SK-MEL-5 (cell line): ENCODE results near the gene PRKCA. TPM values are rescaled to one million over a fixed set of nuclear protein-coding genes. Genes with fewer than 3 reads are reported as not detected.

Source experiments
- DNase-seq: peaks from one replicate; pipeline ENCODE4 v3.0.0-alpha.2; 2016; ENCODE audit warnings: low read depth, low spot score
- in situ Hi-C: cut with HindIII; loops from 2 replicates; pipeline ENCODE4 v1.10.0; 2016; ENCODE audit warnings: low sequenced_read_pairs, high pct_unique_total_duplicates, low pct_unique_long_range_greater_than_20kb
- total RNA-seq: library from RNA; depleted of rRNA; stranded (reverse); fragments of >200 nt; shearing (Covaris generic); gene quantifications from 2 replicates; pipeline ENCODE4 v1.2.3, GENCODE V29; 2014

Gene PRKCA
- total RNA-seq, 1 experiment from 2014 or later = 7.3 TPM

GRCh38 chr17:66632731-66633130 lies 330.3 kb downstream of the PRKCA start:
- DNase-seq = no peak
- in situ Hi-C loops = no loop called here

- DNase-seq = no peak
- in situ Hi-C loops = no loop called here
Observed at GRCh38 chr17:66633317-66633965, 331.0 kb downstream of the PRKCA start.

GRCh38 chr17:66634193-66634592 lies 331.8 kb downstream of the PRKCA start:
- DNase-seq = no peak
- in situ Hi-C loops = no loop called here

DNA sequence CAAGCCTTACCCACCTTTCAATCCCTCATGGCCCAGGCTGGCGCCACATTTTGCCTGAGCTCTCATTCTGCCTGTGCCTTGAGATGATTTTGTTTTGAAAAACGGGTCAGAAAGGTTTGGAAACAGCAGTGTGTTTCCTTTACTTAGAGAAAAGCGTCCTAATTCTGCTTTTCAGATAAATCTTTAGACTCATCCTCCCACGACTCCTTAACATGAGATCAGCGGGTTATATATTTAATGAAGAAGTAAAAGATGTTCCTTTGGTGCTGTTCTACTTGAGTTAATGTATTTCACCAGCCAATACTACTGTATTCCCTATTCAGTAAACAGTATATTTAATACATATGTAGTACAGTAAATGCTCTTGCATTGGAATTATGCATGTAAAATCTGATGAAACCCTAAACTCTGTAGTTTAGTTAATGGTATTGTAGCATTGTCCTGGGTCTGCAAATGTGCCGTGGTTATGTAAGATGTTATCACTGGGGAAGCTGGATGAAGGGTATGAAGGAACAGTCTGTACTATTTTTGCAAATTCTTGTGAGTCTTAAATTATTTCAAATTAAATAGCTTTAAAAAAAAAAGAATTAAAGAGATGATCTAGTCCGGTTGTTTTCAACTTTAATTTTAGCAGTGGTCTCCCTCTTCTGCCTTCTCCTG lies 333.1 kb downstream of the PRKCA start:
- in situ Hi-C loops = no loop called here
- DNase-seq = no peak

DNA sequence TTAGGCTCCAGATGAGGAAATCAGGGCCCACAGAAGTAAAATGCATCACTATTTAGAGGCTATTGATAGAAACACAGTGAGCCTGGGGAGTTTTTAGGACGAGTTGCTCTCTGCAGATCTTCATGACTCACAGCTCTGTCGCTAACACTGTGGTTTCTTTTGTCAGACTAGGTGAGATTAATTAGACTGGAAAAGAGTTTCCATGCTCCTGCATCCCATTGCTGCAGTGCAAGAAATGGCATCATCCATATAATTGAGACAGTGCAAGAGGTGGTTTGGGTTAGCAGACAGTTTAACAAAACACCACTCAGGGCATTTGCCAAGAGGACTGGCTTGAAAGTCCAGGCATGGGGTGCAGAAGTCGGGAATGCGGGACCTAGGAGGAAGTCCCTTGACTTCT lies 333.7 kb downstream of the PRKCA start:
- no peak for DNase-seq
- in situ Hi-C loops = no loop called here

- no peak for DNase-seq
Observed at GRCh38 chr17:66637491-66637890, 335.1 kb downstream of the PRKCA start.

GRCh38 chr17:66638707-66639479 lies 336.5 kb downstream of the PRKCA start:
- no peak for DNase-seq
- in situ Hi-C loops = no loop called here

More at GRCh38 chr17:66637491-66637890, 335.1 kb downstream of the PRKCA start:
- in situ Hi-C loops = no loop called here

DNA sequence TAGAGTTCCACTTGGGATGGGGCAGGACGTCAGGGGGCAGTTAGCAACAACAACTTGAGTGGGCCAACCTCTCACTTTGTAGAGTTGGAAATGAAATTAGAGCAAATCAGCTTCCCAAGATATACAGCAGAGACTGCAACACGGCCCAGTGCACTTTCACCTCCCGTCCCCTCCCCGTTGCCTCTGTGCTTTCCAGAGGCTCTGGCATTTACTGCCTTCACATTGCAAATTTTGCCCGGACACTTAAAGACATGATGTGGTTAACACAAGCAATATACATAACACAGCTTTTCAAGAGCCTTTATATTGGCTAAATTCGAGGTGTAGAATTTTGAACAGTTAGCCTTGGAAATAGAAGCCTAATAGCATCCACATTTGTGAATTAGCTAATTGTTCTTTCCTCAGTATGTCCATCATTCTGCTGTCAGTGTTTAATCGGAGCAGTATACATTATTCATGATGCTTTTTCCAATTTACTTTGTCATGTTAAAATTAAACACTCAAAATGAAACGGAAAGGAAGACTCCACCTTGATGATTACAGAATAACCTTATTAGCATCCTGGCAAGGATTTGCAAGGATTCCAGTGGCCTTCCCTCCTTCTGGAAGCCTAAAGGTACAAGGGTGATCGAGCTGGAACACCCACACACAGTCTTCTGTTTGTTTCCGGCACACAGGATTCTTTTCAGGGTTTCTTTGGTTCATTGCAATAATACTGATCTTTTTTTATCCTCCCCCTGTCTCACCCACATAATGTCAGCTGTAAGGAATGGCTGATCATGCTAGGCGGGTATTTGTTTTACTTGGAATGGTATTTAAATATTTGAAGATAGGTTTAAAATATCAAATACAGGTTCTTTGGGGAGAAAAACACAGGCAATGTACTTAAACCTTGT lies 341.6 kb downstream of the PRKCA start:
- in situ Hi-C loops = no loop called here
- DNase-seq = no peak

GRCh38 chr17:66645259-66645658 lies 342.8 kb downstream of the PRKCA start:
- DNase-seq = no peak
- in situ Hi-C loops = no loop called here

- in situ Hi-C loops = no loop called here
- no peak for DNase-seq
Observed at GRCh38 chr17:66647391-66647983, 345.1 kb downstream of the PRKCA start.

DNA sequence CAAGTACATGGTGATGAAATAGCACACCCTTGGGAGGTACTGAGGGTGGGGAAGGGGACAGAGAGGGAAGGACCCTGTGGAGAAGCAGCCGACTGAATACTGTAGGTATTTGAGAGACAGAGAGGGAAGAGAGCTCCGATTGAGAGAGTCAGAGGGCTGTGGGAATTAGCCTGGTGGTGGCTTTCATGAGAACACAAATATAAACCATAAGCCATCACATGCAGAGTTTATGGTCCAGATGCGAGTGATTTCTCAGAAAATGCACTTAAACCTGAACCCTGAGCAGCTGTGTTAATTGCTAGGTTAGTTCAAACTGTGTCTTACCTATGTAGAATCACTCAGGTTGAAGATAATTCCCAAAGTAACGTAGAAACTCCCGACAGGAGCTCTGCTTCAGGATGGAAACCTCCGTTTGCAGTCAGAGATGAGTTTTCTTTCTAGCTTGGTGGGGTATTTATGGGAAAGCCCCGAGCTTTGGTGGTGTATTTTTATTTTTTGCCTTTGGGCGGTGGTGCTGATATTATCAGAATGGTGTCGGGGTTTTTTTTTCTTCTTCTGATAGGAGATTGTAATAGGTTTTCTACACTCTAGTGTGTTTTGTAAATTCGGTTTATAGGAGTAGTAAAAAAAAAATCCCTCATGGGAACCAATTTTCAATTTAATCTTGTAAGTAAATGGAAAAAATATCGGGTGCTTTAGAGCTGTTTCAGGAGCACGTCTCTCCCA lies 347.6 kb downstream of the PRKCA start:
- DNase-seq = no peak
- in situ Hi-C loops = no loop called here

DNA sequence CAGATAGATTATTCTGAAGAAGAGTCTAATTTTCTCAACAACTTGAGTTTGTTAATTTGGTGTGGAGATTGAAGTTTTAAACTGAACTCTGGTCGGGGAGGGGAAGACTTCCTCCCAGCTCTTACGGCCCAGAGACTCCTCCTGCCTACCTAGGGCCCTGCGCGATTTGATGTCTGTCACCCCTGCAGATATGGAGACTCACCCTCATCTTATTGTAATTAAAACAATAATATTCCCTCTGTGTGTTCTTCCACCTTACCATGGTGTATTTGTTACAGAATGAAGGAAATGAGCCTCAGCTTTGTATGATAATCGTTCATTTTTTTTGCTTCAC lies 348.1 kb downstream of the PRKCA start:
- no peak for DNase-seq
- in situ Hi-C loops = no loop called here

DNA sequence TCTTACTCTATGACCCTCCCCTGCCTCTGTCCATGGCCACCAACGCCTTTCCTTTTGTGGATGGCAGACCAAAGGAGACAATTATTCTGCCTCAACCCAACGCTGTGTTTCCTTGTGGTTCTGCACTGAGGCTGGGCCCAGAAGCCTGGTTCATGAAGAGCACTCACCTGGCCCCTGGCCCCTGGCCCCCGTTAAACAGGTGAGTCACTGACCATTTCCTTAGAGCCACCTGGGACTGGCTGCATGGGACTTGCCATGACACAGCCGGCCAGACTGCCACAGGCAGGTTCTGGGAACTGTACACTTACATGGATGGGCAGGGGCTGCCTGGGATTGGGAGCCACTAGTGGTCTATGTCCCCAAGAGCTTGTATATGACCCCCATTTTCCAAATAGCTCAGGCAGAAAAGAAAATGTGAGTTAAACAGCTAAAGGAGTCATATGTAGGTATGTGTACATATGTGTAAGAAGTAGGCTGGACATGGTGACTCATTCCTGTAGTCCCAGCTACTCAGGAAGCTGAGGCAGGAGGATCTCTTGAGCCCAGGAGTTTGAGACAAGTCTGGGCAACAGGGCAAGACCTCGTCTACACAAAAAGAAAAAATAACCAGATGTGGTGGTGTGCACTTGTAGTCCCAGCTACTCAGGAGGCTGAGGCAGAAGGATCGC lies 350.6 kb downstream of the PRKCA start:
- in situ Hi-C loops = no loop called here
- DNase-seq = no peak

GRCh38 chr17:66654106-66654740 lies 351.8 kb downstream of the PRKCA start:
- peak; percentile 64 for DNase-seq
- in situ Hi-C loops = no loop called here

DNA sequence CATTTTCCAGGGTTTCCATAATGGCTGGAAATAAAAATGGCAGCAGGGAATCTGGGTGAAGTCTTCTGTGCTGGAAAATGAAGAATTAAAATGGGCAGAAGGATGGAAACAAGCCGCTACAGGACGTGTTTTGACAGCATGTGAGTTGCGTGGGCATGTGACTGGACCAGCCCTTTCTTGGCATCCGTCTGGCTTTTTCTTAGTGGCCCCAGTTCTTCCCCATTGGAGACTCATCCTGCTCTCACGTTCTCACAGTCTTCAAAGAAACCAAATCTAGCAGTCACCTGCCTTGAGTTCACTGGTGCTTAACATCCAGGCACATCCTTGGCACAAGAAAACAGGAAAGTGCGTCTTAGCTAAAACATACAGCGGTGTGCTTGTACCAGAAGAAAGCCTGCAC lies 352.4 kb downstream of the PRKCA start:
- in situ Hi-C loops = no loop called here

GRCh38 chr17:66655461-66655860 lies 353.0 kb downstream of the PRKCA start:
- DNase-seq = no peak
- in situ Hi-C loops = no loop called here

More for the DNA sequence above, 352.4 kb downstream of the PRKCA start:
- DNase-seq = no peak
